ENCODE results near the gene MKNK2.
"Not testable (repeated sequence)": the region's sequence is repeated elsewhere in the genome, so short reads cannot be mapped to it uniquely, and the experiment has no call there.

The MKNK2 gene

DNA sequence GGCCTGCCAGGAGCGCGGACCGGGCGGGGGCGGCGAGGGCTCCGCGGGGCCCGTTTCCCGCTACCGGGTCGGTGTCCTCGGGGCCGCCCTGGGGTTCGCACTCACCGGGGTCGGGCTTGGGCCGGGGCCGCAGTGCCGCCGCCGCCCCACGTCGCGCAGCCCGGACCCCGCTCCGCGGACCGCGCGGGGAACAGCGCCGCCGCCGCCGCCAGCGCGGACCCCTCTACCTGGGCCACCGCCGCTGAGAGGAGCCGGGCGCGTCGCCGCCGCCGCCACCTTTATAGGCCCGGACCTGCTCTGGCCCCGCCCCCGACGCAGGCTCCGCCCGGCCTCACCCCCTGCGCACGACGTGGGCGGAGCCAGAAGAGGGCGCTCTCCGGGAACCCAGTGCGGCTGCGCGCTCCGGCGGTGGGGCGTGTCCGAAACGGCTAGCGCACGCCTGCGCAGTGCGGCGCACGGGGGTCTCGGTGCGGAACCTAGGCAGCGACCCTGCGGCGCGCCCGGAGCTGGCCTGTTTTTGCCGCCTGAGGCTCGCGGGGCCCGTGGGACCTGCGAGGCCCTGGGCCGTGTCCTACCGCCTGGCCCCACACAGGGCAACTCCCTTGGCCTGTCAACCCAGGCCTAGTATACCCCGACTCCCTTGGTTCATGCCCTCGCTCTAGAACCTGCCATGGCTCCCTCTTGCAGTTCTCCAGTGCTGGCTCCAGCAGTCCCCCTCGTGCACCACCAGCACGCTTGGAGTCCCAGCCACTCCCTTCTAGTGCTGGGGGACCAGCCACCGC lies at the start of gene MKNK2:
Gene MKNK2, minus strand, starts transcription at position 254 of the 782 bp plus-strand sequence. CDS start 393 bp downstream, outside the sequence.
- FAIRE-seq = peak; percentile 6

GRCh38 chr19:2100719-2101061 lies 49.6 kb upstream of the MKNK2 start:
- no peak for FAIRE-seq

DNA sequence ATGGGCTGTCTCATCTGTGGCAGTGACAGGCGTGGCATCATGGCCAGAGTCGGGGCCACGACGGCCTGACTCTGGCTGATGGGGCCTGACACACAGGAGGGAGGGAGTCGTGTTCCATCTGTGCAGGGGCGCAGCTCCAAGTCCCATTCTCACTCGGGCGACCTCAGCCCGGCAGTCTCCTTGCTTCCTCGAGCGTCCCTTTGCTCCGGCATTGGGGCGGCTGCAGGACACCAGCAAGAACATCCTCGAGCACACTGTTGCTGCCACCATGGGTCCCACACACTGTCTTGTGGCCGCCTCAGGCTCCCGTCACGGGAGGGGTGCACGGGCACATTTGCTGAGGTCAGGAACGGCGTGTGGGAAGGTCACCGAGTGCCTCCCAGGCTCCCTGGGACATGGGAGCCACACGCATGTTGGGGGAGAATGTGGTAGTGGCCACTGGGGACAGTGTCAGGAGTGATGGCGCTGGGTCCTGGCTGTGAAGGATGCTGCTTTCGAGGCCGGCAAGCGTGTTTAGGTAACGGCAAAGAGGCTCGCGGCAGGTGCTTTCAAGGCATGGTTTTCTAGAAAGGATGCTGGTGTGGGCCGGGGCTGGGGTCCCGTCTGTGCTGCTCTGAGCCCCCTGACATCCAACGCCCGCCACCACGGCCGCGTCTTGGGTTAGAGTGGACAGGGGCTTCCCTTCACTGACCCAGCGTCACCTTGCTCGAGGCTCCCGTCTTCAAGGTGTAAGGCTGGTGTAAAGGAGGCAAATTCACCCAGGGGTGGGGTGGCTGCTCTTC lies 49.1 kb upstream of the MKNK2 start:
- FAIRE-seq = no peak

- FAIRE-seq = no peak
Measured at GRCh38 chr19:2099054-2099501, 48.0 kb upstream of the MKNK2 start.

- FAIRE-seq = no peak
Measured at GRCh38 chr19:2097886-2098327, 46.9 kb upstream of the MKNK2 start.

- no peak for FAIRE-seq
Measured at GRCh38 chr19:2097203-2097885, 46.3 kb upstream of the MKNK2 start.

DNA sequence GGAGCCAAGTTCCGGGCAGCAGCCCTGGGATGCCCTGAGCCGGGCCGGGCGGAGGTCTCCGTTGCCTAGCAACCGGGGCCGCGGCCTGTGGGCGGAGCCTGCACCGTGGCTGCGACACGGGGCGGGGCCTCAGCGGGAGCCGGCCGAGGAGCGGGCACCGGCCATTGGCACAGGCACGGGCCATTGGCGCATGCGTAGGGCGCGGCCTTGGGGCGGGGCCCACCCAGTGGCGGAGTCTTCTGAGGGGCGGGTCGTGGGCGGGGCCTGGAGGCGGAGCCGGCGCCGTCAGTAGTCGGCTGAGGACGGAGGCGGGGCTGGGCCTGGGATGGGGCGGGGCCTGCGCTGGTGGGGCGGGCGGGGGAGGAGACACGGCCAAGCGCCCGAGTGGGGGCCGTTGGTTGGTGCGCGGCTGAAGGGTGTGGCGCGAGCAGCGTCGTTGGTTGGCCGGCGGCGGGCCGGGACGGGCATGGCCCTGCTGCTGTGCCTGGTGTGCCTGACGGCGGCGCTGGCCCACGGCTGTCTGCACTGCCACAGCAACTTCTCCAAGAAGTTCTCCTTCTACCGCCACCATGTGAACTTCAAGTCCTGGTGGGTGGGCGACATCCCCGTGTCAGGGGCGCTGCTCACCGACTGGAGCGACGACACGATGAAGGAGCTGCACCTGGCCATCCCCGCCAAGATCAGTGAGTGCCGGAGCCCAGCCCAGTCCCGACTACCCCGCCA lies 45.6 kb upstream of the MKNK2 start, which contains the start of gene IZUMO4:
Gene IZUMO4, plus strand, starts transcription at position 436 of the 723 bp plus-strand sequence. Its CDS starts 31 bp downstream, at position 467.
- FAIRE-seq = no peak

GRCh38 chr19:2096034-2096479 lies 45.0 kb upstream of the MKNK2 start, which contains the start of gene MOB3A:
Gene MOB3A (minus strand): TSS chr19:2096326. CDS start chr19:2078560, 17,766 bp downstream.
- FAIRE-seq = no peak

- not testable (repeated sequence) for FAIRE-seq
Measured at GRCh38 chr19:2091926-2092525, 41.0 kb upstream of the MKNK2 start.

GRCh38 chr19:2089727-2090053 lies 38.6 kb upstream of the MKNK2 start:
- no peak for FAIRE-seq

- FAIRE-seq = no peak
Measured at GRCh38 chr19:2089001-2089711, 38.1 kb upstream of the MKNK2 start.

GRCh38 chr19:2087621-2088100 lies 36.6 kb upstream of the MKNK2 start:
- no peak for FAIRE-seq

DNA sequence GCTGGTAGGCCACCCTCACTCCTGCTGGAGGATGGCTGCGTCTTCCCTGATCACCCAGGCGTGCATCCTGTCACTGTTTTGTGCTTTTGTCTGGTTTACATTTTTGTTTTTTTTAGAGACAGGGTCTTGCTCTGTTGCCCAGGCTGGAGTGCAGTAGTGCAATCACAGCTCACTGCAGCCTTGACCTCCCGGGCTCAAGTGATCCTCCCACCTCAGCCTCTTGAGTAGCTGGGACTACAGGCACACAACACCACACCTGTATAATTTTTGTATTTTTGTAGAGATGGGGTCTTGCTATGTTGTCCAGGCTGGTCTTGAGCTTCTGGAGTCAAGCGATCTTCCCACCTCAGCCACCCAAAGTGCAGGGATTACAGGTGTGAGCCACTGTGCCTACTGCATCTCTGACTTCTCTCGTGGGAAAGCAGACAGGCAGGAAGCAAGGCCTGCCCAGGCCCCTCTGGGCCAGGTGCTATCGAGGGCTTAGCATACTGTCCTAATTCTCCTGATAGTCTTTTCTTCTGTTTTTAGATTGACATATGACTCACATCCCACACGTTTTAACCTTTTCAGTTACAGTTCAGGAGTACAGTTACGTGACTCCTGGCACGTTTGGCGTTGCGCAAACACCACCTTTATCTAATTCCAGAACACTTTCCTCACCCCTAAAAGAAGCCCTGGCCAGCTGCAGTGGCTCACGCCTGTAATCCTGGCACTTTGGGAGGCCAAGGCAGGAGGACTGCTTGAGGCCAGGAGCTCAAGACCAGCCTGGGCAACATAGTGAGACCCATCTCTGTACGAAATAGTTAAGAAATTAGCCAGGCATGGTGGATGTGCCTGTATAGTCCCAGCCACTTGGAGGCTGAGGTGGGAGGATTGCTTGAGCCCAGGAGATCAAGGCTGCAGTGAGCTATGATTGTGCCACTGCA lies 35.9 kb upstream of the MKNK2 start:
- FAIRE-seq = not testable (repeated sequence)

- no peak for FAIRE-seq
Measured at GRCh38 chr19:2084993-2085720, 34.1 kb upstream of the MKNK2 start.

GRCh38 chr19:2083174-2083854 lies 32.3 kb upstream of the MKNK2 start:
- no peak for FAIRE-seq

DNA sequence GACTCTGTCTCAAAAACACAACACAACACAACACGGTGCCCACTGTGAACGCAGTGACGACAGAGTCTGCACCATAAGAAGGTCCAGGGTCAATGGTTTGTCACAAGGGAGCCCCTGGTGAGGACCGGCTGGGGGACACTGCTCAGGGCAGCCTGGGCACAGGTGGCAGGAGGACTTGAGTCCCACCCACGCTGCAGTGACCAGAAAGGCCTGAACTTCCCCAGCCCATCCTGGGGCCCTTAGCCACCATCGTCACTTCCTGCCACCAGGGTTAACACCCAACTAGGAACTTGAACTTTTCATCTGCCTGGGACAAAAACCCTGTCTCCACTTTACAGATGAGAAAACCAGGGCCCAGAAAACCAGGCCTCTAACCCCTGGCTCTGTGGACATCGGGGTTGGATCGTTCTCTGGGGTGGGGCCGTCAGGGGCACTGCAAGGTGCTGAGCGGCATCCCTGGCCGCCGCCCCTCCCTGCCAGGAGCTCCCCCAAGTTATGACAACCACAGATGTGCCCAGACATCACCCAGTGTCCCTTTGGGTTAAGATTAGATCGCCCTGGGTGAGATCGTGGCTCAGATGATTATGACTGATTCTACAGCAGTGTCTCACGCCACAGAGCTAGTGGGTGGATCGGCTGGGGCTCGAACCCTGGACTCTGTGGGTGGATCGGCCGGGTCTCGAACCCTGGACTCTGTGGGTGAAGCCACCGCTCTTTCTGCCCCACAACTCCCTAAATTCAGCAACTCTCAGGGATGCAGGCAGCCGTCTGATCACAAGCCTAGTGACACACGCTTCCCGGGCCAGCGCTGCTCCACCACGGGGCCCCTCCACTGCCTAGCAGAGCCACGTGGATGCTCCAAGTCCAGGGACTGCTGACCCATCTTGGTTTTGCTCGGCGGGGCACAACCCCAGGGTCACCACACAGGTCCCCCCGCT lies 31.1 kb upstream of the MKNK2 start:
- FAIRE-seq = no peak

- no peak for FAIRE-seq
Measured at GRCh38 chr19:2080336-2080988, 29.4 kb upstream of the MKNK2 start.
